Measurements from ENCODE around the gene DOK4.

DNA sequence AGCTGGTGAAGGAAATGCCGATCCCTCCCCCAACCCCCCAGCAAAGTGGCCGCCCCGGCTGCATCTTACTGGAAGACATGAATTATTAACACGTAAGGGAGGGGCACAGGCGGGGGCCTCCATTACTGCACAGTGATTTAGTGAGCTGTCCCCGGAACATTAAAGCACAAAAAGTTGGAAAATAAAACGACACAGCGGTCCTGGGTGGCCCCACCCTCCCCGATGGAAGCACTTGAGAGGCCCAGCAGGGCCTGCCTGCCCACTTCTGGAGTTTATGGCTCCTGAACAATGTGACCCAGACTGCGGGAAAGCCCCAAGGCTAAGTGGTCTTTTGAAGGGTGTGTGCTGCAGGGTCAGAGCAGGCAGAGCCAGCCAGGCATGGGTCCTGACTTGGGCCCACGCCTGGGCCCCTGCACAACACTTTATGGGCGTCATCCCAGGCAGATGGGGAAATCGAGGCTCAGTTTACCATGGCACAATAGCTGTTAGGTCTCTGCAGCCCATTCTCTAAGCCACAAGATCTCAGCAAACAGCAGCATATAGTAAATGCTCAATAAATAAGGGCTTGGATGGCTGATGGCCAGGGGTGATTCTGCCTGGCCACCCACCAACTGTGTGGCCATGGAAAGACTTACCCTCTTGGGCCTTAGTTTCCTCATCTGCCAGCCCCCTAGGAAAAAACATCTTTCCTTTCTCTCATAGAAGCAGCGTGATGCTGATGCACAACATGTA is 27.2 kb upstream of the DOK4 start:
- TF ChIP-seq CTCF (IDR thresholded peaks at IDR 0.05): no peak
- no peak for TF ChIP-seq EP300 (IDR thresholded peaks at IDR 0.05)
